ENCODE measurements around the gene PAPPA.

PAPPA gene

DNA sequence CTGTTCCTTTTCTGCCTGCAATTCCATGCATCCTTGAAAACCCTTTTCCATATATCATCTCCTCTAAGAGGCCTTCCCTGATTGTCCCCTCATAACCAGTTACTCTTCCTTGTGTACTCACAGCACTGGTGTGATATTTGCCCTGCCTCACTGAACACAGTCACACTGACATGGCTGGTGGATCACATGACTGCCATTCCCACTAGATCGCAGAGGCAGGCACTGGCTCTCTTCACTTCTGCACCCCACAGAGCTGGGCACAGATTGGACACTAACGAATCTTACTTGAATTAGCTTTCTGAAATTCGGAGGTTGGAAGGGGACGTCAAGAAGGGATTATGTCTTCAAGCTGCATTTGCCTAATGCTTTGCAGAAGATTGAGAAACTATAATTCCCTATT, 208.0 kb downstream of the PAPPA start:
- Histone ChIP-seq H3K4me3 (no peak overlapping the region), H3K9me3 (no peaks in the 10 kb centered on the region), H3K36me3 (replicated peaks) (no peaks in the 10 kb centered on the region), H3K27me3 (ENCODE audit: low read depth) (no peaks in the 10 kb centered on the region; the same call in 1 of the 2 replicates), H3K4me1 (no peaks in the 10 kb centered on the region)
- no peak for DNase-seq (ENCODE audit: low spot score in 2 of 2)
- in situ Hi-C loops (cut with MboI; ENCODE audit: low sequenced_read_pairs) = no loop called here

DNA sequence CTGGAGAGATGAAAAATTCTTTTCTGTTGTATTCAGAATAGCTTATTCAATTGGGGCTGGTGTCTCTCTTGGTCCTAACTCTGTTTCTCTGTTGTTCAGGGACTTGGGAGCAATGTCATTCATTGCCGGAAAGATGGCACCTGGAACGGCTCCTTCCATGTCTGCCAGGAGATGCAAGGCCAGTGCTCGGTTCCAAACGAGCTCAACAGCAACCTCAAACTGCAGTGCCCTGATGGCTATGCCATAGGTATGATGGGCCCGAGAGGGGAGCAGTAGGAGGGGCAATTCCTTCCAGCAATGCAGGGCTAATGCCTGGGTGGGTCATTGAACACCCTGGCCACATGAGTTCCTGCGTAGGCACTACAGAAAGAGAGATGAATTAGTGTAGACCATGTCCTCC, 208.9 kb downstream of the PAPPA start:
- Histone ChIP-seq H3K9me3 (no peaks in the 10 kb centered on the region), H3K27me3 (ENCODE audit: low read depth) (no peaks in the 10 kb centered on the region; the same call in 1 of the 2 replicates), H3K36me3 (replicated peaks) (no peaks in the 10 kb centered on the region), H3K4me1 (no peaks in the 10 kb centered on the region), H3K4me3 (no peak overlapping the region)
- DNase-seq (ENCODE audit: low spot score in 2 of 2) = no peak
- in situ Hi-C loops (cut with MboI; ENCODE audit: low sequenced_read_pairs) = no loop called here

DNA sequence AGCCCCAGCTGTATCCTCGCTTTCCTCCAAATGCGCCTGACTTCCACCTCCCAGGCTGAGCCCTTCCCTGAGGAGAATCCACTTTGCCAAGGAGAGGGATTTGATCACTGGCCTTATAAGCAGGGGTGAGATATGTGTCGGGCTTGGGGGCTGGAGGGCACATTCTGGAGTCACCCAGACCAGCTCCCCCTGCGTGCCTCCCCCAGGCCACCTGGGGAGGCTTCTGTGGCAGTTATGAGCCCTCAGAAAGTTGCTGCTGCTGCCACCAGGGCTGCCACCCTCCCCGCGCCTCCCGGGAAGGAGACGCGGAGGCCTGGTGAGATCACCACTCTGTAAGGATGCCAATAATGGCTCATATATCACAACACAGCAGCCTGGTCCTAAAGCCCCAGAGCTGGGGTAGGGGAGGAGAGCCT, 211.5 kb downstream of the PAPPA start:
- Histone ChIP-seq H3K36me3 (replicated peaks) (no peaks in the 10 kb centered on the region), H3K4me3 (no peak overlapping the region), H3K9me3 (no peaks in the 10 kb centered on the region), H3K4me1 (no peaks in the 10 kb centered on the region), H3K27me3 (ENCODE audit: low read depth) (no peaks in the 10 kb centered on the region; the same call in 1 of the 2 replicates)
- in situ Hi-C loops (cut with MboI; ENCODE audit: low sequenced_read_pairs) = no loop called here
- DNase-seq (ENCODE audit: low spot score in 2 of 2) = no peak

DNA sequence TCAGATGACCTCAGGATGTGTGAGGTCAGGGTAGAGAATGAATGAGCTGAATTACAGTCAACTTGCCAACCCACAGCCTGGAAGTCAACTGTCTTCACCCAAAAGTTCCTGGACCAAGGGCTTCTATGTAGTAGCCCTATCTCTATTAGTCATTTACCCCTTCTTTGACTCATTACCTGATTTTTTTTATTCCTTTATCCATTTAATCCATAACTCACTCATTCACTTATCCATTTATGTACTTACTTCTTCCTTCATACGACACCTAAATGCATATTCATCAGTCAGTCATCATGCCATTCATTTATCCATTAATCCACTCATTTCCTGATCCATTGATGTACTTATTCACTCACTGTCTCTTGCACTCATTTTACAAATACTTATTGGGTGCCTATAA, 212.7 kb downstream of the PAPPA start:
- in situ Hi-C loops (cut with MboI; ENCODE audit: low sequenced_read_pairs) = no loop called here
- Histone ChIP-seq H3K27me3 (ENCODE audit: low read depth) (no peaks in the 10 kb centered on the region; the same call in 1 of the 2 replicates), H3K4me1 (no peaks in the 10 kb centered on the region), H3K4me3 (no peak overlapping the region), H3K36me3 (replicated peaks) (no peaks in the 10 kb centered on the region), H3K9me3 (no peaks in the 10 kb centered on the region)
- DNase-seq (ENCODE audit: low spot score in 2 of 2) = no peak

DNA sequence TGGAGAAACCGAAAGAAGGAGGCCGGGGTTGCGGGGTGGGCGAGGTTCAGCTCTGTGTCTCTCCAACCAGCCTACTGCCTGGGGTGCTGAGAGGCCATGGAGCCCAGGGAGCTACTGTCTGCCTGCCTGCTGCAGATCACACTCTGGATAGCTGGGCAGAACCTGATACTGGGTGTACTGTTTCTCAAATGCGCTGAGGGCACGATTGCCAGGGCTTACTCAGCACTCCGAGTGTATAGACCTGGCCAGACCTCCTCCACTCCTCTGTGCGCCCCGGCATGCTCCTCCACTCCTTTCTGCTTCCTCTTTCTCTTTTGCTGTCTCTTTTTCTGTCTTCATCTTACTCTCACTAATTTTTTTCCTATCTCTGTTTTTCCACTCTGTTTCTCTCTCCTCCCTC, 215.1 kb downstream of the PAPPA start:
- H3K9me3 ChIP-seq = no peaks in the 10 kb centered on the region
- H3K4me1 ChIP-seq = no peaks in the 10 kb centered on the region
- H3K36me3 ChIP-seq (replicated peaks) = no peaks in the 10 kb centered on the region
- H3K27me3 ChIP-seq (ENCODE audit: low read depth) = no peaks in the 10 kb centered on the region
- no peak for DNase-seq (ENCODE audit: low spot score in 2 of 2)
- in situ Hi-C loops (cut with MboI; ENCODE audit: low sequenced_read_pairs) = no loop called here
- no peak overlapping the region for H3K4me3 ChIP-seq

DNA sequence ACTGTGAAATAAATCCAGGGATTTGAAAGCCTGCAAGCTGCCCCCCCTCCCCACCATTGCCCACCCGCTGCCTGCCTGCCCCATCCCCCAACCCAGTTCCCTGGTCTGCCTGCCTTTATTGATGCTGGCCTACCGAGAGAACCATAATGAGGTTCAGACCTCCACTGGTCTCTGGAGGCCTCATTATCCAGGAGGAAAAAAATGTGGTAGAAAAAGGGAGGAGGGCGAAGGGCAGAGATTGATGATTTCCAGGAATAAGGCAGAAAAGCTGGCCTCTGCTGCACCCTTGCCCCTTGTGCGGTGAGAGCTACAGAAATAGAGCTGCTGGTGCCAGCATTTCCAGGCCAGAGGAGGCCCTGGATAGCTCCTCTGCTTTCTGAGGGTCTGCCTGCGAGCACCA, 216.1 kb downstream of the PAPPA start:
- no peaks in the 10 kb centered on the region for H3K4me1 ChIP-seq
- H3K4me3 ChIP-seq = no peak overlapping the region
- no peaks in the 10 kb centered on the region for H3K36me3 ChIP-seq (replicated peaks)
- in situ Hi-C loops (cut with MboI; ENCODE audit: low sequenced_read_pairs) = no loop called here
- H3K27me3 ChIP-seq (ENCODE audit: low read depth) = no peaks in the 10 kb centered on the region
- no peaks in the 10 kb centered on the region for H3K9me3 ChIP-seq
- no peak for DNase-seq (ENCODE audit: low spot score in 2 of 2)

DNA sequence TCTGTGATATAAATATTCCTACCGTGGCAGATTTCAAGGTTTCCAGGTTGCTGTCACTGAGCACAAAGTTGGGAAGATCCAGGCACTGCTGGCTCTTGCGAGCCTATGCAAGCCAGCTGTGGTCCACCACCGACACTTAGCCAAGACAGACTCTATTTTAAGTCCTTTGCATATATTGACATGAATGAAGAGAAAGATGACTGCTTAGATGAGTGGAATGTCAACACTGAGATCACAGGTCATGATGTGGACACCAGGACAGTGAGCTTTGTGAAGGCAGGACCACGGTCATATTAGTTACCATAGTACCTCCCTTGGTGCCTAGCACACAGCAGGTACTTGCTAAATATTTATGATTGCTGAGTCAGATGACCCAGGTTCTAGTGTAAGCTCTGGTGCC, 217.0 kb downstream of the PAPPA start:
- DNase-seq (ENCODE audit: low spot score in 2 of 2) = no peak
- Histone ChIP-seq H3K36me3 (replicated peaks) (no peaks in the 10 kb centered on the region), H3K4me1 (no peaks in the 10 kb centered on the region), H3K4me3 (no peak overlapping the region), H3K27me3 (ENCODE audit: low read depth) (no peaks in the 10 kb centered on the region), H3K9me3 (no peaks in the 10 kb centered on the region)
- in situ Hi-C loops (cut with MboI; ENCODE audit: low sequenced_read_pairs) = no loop called here

DNA sequence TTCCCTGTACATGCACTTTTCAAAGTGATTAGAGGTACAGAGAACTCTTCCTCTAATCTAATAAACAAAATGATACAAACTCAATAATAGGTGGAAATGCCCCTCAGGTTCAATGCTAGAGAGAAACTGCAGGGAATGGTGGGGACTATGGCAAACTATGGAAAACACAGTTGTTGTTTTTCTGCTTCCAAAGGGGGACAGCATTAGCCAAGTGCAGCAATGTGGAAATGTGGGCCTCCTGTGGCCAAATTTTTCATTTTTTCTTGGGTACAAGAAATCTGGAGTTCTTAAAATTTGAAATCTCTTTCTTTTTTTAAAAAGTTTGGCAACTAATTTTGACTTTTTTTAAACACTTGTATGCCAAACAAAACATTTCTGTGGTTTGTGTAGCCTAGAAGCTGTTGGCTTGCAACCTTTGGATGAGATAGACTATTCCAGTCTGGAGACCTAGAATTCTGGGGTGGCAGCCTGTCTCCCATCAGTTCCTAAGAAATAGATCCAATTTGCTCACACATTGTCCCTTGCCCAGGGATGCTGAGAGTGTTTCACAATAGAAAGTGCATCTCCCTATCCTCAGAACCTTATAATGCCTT, 218.6 kb downstream of the PAPPA start:
- H3K4me1 ChIP-seq = no peaks in the 10 kb centered on the region
- no peaks in the 10 kb centered on the region for H3K9me3 ChIP-seq
- no peaks in the 10 kb centered on the region for H3K36me3 ChIP-seq (replicated peaks)
- in situ Hi-C loops (cut with MboI; ENCODE audit: low sequenced_read_pairs) = no loop called here
- H3K4me3 ChIP-seq = no peak overlapping the region
- no peaks in the 10 kb centered on the region for H3K27me3 ChIP-seq (ENCODE audit: low read depth)
- DNase-seq (ENCODE audit: low spot score in 2 of 2) = no peak

DNA sequence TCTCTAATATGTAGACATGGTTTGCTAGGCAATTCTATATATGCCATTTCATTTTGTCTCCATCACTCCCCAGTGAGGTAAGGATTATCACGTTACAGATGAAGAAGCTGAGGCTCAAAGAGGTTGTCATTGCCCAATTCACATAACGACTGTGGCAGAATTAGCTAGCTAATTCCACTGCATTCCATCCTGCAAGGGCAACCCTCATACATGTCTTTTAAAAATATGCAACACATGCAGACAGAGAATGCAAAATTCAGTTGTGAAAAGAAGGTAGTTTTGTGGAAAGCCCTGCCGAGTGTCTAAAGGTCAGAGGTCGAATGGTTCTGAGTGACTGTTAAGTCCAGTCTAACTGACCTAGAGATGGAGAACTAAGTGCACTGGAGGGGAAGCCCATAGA, 219.2 kb downstream of the PAPPA start:
- no peaks in the 10 kb centered on the region for H3K4me1 ChIP-seq
- no peak overlapping the region for H3K4me3 ChIP-seq
- H3K27me3 ChIP-seq (ENCODE audit: low read depth) = no peaks in the 10 kb centered on the region
- no peaks in the 10 kb centered on the region for H3K9me3 ChIP-seq
- in situ Hi-C loops (cut with MboI; ENCODE audit: low sequenced_read_pairs) = no loop called here
- DNase-seq (ENCODE audit: low spot score in 2 of 2) = no peak
- H3K36me3 ChIP-seq (replicated peaks) = no peaks in the 10 kb centered on the region

DNA sequence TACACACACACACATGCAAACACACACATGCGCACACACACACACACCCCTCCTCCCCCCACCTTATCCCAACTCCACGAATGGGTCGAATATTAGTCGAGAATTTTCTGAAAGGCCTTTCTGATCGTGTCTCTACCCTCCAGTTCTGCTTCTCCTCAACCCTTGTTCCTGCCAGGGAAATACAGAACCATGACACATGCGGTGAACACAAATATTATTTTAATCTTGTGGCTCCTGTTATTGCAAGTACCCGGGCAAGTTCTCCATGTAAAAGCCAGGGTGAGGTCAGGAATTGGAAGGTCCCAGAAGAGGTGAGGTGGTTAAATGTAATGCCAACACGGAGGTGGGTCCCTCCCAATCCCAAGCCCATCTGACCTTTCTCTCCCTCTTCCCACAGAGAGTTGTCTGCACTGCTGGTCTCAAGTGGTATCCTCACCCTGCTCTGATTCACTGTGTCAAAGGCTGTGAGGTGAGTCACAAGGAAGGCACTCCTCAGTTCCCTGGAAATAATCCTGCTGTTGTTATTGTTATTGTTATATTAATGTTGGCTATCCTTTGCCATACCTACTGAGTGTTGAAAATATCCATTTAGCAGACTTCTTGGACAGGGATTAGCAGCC, 223.7 kb downstream of the PAPPA start:
- H3K4me3 ChIP-seq = no peak overlapping the region
- in situ Hi-C loops (cut with MboI; ENCODE audit: low sequenced_read_pairs) = no loop called here
- H3K27me3 ChIP-seq (ENCODE audit: low read depth) = 0 out of 2 replicates have a peak, but pooled peaks cover 2% of the 10 kb centered on the region
- no peaks in the 10 kb centered on the region for H3K36me3 ChIP-seq (replicated peaks)
- DNase-seq (ENCODE audit: low spot score in 2 of 2) = no peak
- H3K4me1 ChIP-seq = no peaks in the 10 kb centered on the region
- no peaks in the 10 kb centered on the region for H3K9me3 ChIP-seq

DNA sequence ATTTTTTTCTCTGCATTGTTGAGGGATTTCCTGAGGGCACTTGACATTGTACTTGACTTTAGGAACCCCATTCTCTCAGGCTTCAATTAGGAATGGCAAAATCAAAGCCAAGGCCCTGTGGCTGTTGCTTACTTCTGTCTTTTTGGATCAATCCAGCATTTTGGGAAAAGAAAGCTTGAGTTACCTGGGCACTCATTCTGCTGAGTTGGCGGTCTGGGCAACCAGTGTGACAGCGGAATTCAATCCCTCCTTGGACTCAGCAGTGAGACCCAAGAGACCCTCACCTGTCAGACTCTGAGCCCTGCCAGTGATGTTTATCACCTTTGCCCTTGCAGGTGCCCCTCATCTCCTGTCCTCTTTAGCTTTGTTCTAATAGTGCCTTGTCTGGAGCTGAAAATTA, 225.3 kb downstream of the PAPPA start:
- Histone ChIP-seq H3K36me3 (replicated peaks) (no peaks in the 10 kb centered on the region), H3K4me1 (no peaks in the 10 kb centered on the region), H3K4me3 (no peak overlapping the region), H3K9me3 (no peaks in the 10 kb centered on the region), H3K27me3 (ENCODE audit: low read depth) (0 out of 2 replicates have a peak, but pooled peaks cover 2% of the 10 kb centered on the region)
- DNase-seq (ENCODE audit: low spot score in 2 of 2) = no peak
- in situ Hi-C loops (cut with MboI; ENCODE audit: low sequenced_read_pairs) = no loop called here

DNA sequence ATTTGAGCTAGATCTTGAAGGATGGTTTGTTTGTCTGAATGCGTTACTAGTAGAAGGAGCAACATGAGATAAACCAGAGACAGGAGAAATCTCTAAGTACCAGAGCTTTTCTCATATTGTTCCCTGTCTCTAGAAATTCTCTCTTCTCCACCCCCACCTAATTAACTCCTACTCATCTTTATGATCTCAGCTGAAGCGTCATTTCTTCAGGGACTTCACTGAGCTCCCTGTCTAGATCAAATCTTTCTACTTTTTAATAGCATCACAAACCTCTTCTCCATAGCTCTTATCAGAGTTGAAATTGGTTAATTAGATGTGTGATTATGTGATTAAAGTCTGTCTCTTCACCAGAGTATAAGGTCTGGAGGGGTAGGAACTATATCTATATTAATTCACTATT, 226.2 kb downstream of the PAPPA start:
- no peaks in the 10 kb centered on the region for H3K4me1 ChIP-seq
- no peaks in the 10 kb centered on the region for H3K36me3 ChIP-seq (replicated peaks)
- no peak for DNase-seq (ENCODE audit: low spot score in 2 of 2)
- 0 out of 2 replicates have a peak, but pooled peaks cover 2% of the 10 kb centered on the region for H3K27me3 ChIP-seq (ENCODE audit: low read depth)
- in situ Hi-C loops (cut with MboI; ENCODE audit: low sequenced_read_pairs) = no loop called here
- no peaks in the 10 kb centered on the region for H3K9me3 ChIP-seq
- H3K4me3 ChIP-seq = no peak overlapping the region

DNA sequence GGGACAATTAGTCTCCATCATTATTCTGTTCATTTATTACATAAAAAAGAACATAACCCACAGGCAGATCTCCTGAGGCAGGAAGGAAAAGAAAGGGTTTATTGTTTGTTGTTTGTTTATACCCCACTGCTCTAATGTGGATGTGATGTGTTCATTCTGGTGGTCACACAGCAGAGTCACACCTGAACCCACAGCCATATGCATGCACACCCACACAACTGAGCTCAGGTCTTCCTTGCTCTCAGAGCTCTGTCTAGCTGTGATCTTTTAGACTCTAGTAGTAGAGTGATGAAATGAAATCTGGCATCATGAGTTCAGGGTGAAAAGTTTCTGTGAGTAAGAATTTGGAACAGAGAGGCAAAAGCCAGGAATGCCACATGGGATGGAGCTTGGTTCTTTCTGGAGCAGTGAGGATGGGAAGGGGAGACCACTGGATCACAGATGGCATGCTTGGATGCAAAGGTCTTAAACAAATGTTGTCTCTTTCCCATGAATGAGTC, 227.0 kb downstream of the PAPPA start:
- 0 out of 2 replicates have a peak, but pooled peaks cover 2% of the 10 kb centered on the region for H3K27me3 ChIP-seq (ENCODE audit: low read depth)
- no peak for DNase-seq (ENCODE audit: low spot score in 2 of 2)
- H3K4me3 ChIP-seq = no peak overlapping the region
- no peaks in the 10 kb centered on the region for H3K4me1 ChIP-seq
- in situ Hi-C loops (cut with MboI; ENCODE audit: low sequenced_read_pairs) = no loop called here
- H3K36me3 ChIP-seq (replicated peaks) = no peaks in the 10 kb centered on the region
- H3K9me3 ChIP-seq = no peaks in the 10 kb centered on the region

DNA sequence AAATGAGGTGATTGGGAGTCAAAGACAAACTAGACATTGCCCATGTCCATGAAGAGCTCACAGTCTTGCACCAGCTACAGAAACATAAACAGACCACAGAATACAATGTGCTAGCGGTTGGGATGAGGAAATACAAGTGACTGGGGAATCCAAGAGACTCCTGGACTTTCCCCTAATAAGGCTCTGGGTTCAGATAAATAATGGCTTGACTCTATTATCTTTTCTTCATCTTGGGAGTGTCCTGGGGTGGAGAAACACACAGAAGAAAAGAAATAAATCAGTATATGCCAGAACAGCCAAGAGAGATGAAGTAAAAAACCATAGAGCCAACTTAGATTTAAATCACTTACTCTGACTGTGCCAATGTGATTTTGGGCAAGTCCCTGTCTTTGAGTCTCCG, 227.8 kb downstream of the PAPPA start:
- in situ Hi-C loops (cut with MboI; ENCODE audit: low sequenced_read_pairs) = no loop called here
- Histone ChIP-seq H3K9me3 (no peaks in the 10 kb centered on the region), H3K4me1 (no peaks in the 10 kb centered on the region), H3K36me3 (replicated peaks) (no peaks in the 10 kb centered on the region), H3K27me3 (ENCODE audit: low read depth) (0 out of 2 replicates have a peak, but pooled peaks cover 2% of the 10 kb centered on the region), H3K4me3 (no peak overlapping the region)
- no peak for DNase-seq (ENCODE audit: low spot score in 2 of 2)

Data from HAP-1 (cell line).